Activated gamma-delta T cell treated with Interleukin-2 at 50 U/mL for 16 hours (primary cell): ENCODE results near the gene PRRT1B.
A peak's percentile ranks its signal among the peaks of the same experiment; 100 is the strongest.

Source experiments
- DNase-seq: peaks from one replicate; pipeline ENCODE4 v3.0.0-alpha.2; 2020

Gene PRRT1B

DNA sequence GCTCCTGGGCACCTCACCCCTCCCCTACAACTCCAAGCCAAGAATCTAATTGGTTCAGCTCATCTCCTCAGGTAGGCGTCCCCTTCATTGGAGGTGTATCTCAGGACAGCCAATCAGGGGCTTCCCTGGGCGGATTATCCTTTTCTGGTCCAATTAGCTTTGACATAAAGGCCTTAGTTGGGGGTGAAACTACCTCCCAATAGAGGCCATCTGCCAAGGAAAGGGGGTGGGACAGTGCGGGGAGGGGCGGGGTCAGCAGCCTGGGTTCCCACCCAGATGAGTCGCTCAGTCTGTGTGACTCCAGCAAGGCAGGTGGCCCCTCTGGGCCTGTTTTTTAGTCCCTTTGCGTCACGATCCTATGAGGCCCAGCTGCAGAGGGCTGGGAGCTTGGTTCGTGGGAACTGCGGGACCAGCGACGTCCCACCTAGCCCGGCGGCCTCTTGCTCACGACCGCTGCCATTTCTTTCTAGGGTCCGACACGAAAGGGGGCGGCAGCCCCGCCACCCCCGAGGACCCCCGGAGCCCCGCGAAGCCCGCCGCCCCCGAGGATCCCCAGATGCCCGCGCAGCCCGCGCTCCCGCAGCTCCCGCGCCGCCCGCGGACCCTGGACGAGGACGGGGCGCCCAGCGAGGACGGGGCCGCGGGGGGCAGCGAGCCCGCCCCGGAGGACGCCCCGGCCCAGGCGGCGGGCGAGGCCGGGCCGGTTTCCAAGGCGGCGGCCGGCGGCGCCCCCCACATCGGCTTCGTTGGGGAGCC lies 8.9 kb downstream of the PRRT1B start:
- DNase-seq, result no peak

- no peak for DNase-seq
These were observed 9.6 kb downstream of the PRRT1B start for GRCh38 chr9:131554843-131555351.

DNA sequence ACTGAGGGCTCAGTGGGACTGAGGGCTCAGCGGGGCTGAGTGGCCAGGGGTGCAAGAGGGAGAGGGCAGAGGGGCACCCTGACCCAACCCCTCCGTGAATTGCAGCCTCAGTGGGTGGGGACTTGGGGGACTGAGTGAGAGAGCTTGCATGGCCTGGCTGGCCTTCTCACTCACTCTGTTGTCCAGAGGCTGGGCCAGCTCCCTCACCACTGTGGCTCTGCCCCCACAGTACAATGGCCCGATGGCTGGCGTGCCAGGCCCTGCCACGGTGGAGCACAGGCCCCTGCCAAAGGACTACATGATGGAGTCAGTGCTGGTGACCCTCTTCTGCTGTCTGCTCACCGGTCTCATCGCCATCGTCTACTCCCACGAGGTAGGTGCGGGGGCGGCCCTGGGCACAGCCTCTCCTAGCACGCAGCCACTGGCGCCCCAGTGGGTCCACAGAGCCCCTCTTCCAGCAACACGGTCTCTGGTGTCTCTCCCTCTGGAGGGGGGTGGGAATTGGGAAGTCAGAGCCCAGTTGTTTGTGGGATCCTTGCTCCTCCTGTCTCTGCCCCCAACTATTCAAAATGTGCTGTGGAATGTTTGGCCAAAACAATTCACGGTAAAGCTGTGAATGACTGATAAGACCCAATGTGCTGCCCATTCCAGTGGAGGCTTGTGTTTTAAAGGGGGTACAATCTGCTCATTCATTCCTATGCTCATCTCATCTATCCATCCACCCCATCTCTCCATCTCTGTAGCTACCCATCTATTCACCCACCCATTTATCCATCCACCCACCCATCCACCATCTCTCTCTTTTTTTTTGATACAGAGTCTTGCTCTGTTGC lies 10.7 kb downstream of the PRRT1B start:
- no peak for DNase-seq

GRCh38 chr9:131557855-131558548 lies 12.7 kb downstream of the PRRT1B start:
- DNase-seq, result no peak

DNA sequence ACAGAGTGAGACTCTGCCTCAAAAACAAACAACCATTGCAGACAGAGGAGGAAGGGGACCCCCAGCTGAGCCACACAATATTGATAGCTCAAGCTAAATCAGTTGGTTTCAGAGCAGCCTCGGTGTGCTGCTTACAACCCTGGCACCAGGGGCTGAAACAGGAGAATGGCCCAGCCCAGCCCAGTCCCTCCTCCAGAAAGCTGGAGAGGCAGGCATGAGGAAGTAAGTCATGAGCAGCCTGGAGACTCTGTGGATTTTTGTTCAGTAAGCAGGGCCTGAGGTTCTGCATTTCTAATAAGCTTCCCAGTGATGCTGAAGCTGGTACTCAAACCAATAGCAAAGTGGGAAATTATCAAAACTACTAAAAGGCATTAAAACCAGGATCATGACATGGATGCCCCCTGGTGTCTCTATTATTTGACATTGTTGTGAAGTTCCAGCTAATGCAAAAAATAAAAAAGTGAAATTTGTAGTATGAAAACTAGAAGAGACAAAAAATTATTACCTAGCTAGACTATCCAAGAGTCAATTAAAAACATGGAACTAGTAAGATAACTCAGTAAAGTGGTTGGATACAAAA lies 14.2 kb downstream of the PRRT1B start:
- no peak for DNase-seq

- no peak for DNase-seq
These were observed 17.0 kb downstream of the PRRT1B start for GRCh38 chr9:131562032-131562959.

- DNase-seq, result no peak
These were observed 20.0 kb downstream of the PRRT1B start for GRCh38 chr9:131565369-131565768.

- DNase-seq, result no peak
These were observed 20.8 kb downstream of the PRRT1B start for GRCh38 chr9:131566158-131566557.

- no peak for DNase-seq
These were observed 22.6 kb downstream of the PRRT1B start for GRCh38 chr9:131567910-131568309.

DNA sequence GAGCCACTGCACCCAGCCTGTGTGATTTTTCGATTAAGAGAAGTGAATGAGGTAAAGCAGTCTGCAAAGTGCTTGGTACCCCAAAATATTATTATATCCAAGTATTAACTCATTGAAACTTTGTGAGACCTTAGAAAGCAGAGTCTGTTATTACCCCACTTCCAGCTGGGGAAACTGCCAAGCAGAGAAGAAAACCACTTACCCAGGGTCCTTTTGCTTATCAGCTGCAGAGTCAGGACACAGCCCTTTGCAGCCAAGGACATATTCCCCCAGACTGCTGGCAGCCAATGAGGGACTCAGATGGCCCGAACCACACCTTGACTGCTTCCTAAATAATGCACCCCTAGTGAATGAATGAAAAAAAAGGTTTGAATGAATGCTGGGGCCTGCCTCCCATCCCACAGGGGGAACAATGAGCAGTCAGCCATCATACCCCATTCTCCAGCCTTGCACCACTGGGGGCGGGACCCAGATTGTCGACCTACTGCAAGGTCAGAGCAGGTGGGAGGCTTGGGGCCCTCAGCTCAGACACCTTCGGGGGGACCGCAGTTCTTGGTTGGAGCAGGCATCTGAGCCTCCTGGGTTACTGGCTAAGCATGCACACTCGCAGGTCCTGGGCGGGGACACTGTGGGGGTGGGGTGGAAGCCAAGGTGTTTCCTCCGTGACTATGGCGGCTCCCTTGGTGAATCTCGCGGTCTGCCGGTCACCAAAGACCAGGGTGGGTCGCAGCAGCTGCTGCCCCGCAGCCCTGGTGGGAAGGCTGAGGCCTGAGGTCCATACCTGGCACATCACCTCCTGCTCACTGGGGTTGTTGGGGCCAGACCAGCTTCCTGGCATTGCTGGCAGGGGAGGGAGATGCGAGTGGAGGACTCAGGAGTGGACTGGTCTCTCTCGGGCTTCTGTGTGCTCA lies 29.7 kb downstream of the PRRT1B start:
- DNase-seq, result no peak

DNA sequence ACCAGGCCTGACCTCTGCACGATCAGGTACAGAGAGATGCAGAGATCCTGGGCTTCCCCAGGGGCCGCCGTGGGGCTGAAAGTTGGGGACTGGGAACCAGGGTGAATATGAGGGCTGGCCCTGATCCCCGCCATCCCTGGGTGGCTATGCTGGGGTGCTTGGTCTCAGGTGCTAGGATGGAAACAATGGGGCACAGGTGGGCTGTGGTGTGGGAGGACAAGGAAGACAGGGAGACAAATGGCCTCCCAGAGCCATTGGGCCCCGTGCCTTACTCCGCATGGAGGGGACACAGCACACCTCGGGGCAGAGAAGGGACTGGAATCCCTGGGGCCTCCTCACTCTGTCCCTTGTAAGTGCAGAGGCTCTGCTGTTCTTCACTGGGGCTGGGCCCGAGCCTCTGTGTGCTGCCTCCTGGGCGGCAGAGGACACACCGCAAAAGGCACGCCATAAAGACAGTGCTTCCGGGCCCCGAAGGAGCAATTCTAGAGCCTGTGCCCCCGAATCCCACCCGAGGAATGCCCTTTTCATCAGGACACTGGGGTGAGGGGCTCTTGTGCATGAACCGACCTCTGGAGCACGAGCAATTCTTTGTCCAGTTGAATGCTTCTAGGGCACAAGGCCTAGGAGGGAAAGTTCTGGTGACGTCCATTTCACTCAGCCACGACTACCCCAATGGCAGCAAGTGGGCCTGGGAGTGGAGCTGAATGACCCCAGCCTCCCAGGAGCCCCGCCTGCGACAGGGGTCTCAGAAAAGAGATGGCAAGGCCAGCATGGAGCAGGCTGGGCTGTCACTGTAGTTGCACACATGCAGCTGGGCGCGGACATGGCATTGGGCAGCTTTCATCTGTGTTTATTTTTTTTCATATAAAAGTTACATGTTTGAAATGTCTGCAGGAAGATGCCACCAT lies 30.9 kb downstream of the PRRT1B start:
- DNase-seq, result no peak

- no peak for DNase-seq
These were observed 32.0 kb downstream of the PRRT1B start for GRCh38 chr9:131577005-131578000.

GRCh38 chr9:131578021-131578420 lies 32.7 kb downstream of the PRRT1B start:
- DNase-seq, result no peak

DNA sequence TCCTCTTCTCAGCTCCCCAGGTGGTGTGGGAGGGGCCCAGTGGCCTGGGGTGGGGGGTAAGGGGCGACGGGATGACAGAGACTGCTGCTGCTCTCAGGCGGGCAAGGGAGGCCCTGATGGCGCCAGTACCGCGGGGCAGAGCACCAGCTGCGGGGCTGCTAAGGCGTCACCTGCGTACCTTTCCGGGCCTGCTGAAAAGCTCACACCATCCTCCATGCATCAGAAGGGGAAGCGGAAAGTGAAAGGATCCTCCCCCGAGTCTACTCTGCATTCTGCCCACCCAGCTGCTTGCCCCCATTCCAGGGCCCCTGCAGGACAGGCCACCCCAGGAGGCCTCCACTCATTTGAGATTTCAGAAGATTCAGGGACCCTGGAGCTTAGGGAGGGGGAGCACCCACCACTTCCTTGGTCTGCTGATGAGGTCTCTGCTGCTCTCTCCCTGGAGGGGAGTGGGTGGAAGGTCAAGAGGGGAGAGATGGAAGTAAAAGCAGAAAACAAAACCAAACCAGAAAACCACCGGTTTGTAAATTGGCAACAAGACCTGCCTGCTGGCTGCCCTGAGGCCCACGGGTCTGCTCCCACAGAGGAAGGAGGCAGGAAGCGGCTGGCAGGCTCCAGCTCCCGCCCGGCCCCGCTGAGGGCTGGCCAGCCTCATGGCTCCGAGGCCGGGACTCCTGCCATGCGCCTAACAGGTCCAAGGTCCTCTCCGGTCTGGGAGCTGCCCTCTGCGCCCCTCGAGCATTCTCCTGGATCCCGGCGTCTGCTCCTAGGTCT lies 33.6 kb downstream of the PRRT1B start:
- peak; percentile 61 for DNase-seq

- no peak for DNase-seq
These were observed 34.5 kb downstream of the PRRT1B start for GRCh38 chr9:131579789-131580211.

DNA sequence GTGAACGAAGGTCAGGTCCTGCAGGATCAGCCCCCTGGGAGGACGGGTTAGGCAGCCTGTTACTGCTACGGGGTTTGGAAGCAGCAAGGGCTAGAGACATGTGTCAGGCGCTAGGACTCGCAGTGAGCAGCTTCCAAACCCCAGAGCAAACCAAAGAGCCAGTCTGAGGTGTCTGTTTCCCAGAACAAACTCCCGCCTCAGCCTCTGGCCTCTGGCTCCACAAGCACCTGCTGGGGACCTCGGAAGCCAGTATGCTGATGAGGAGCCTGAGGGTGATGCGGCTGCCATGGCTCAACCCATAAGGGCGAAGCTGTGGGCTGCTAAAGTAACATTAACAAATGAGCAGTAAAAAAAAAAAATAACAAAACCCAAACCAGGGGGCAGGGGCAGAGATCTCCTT lies 35.0 kb downstream of the PRRT1B start:
- no peak for DNase-seq

DNA sequence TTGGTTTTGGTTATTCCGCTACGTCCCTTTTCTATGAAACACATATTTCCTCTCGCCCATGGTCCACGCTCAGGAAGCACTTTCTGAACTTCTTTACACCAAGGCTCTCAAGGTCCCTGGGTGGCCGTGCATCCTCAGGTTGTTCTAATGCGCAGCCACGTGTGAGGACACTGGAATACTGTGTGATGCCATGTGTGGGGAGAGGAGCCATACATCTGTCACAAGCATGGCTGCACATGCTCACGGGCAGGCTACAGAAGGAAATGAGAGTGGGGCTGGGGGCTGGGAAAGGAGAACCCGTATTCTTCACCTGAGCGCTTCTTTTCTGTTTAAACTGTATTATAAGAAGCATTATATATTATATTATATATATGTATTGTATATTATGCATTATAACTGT lies 36.7 kb downstream of the PRRT1B start:
- DNase-seq, result no peak
